ENCODE results near the gene PITPNM1.
"Not testable (repeated sequence)": the region's sequence is repeated elsewhere in the genome, so short reads cannot be mapped to it uniquely, and the experiment has no call there.

The PITPNM1 gene

DNA sequence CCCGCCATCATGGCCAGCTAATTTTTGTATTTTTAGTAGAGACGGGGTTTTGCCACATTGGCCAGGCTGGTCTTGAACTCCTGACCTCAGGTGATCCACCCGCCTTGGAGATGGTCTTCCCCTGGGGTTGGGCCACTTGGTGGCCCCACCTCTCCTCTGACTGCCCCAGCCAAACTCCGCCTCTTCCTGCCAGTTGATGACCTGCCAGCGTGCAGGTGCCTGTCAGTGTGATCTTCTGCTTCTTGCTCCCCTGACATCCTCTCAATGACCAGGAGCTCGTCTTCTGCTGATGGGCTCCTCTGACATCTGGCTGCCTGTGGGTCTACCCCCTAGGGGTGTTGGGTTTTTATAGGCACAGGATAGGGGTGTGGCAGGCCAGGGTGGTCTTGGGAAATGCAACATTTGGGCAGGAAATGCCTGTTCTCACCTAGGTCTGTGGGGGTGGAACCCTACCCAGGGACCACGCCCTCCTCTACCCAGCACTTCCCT lies 19.2 kb downstream of the PITPNM1 start:
- peaks cover 62 to 67% of the 10 kb centered on the region in 2 donors for H3K4me1 Mint-ChIP-seq (ENCODE audit: low read depth in 2 of 2)
- H3K27me3 Mint-ChIP-seq; ATAC-seq (replicated peaks); H3K9me3 Mint-ChIP-seq: not testable (repeated sequence)
- DNase-seq: peak; percentile 33 to 42 (median 38)
- peaks cover 69% of the 10 kb centered on the region for H3K36me3 Mint-ChIP-seq (ENCODE audit: insufficient read depth)
- H3K27ac Mint-ChIP-seq: peak overlapping the region; percentile 94 to 97
- peak overlapping the region; percentile 91 to 94 for H3K4me3 Mint-ChIP-seq

DNA sequence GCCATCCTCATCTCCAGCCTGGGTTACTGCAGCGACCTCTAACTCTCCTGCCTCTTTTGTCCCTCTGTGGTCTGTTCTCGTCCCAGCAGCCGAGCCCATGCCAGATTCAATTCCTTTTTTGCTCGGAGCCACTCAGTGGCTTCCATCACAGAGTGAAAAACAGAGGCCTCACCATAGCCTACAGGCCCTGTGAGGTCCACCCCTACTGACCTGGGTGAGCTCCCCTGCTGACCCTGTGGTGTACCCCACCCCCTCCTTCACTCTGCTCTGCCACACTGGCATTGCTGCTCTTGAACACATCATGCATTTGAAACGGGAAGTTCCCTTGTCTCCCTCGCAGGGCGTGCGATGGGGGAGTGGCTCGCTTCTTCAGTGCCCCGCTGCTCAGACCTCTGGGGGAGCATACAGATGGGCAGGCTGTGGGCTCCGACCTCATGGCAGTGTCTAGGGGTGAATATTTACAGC lies 20.3 kb downstream of the PITPNM1 start:
- DNase-seq (peak; percentile 37 to 50 (median 38)), ATAC-seq (replicated peaks) (peak; percentile 17)
- peak overlapping the region; percentile 91 to 94 for H3K4me3 Mint-ChIP-seq
- no peaks in the 10 kb centered on the region for H3K27me3 Mint-ChIP-seq
- H3K36me3 Mint-ChIP-seq (ENCODE audit: insufficient read depth): peaks cover 58% of the 10 kb centered on the region
- peak overlapping the region; percentile 96 to 97 for H3K27ac Mint-ChIP-seq
- H3K9me3 Mint-ChIP-seq: no peaks in the 10 kb centered on the region
- H3K4me1 Mint-ChIP-seq (ENCODE audit: low read depth in 2 of 2): peaks cover 61 to 65% of the 10 kb centered on the region in 2 donors

DNA sequence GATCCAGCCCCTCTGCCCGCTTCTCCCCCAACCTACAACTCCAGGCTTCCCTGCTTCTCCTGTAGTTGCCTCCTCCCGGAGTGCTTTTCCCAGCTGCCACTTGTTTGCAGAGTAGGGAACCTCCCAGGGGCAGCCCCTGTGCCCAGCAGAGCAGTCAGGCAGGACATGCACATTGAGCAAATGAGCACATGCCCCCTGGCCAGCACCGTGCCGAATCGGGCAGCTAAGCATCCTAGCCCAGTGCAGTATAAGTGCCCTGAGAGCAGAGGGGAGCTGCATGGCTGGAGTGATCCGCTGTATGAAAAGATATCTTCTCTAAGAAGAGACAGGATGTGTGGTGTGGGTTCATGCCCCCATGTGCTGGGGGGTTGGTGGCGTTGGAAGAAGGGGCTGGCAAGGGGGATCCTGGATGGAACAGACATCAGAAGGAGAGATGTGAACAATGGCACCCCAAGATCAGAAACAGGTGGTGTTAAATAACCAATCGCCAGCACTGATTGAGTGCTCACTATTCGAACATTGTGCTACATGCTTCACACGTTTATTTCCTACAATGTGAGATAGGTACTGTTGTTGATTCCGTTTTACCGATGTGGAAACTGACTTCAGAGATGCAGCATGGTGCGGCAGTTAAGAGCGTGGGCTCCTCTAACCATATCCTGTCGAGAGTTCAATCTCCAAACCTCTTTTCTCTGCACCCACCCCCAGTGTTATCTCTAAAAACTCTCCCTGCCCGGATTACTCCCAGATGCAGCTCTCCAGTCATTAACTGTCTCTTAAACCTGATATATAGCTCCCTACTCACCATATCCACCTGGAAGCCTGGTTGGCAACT lies 21.1 kb downstream of the PITPNM1 start:
- peaks cover 54% of the 10 kb centered on the region for H3K36me3 Mint-ChIP-seq (ENCODE audit: insufficient read depth)
- H3K27ac Mint-ChIP-seq: peak overlapping the region; percentile 96 to 97
- H3K4me1 Mint-ChIP-seq (ENCODE audit: low read depth in 2 of 2): peaks cover 57 to 60% of the 10 kb centered on the region in 2 donors
- ATAC-seq (replicated peaks) (peak; percentile 50), DNase-seq (peak in 1 of 3 experiments; percentile 53)
- H3K9me3 Mint-ChIP-seq: no peaks in the 10 kb centered on the region
- no peaks in the 10 kb centered on the region for H3K27me3 Mint-ChIP-seq
- peak overlapping the region; percentile 91 to 94 for H3K4me3 Mint-ChIP-seq

DNA sequence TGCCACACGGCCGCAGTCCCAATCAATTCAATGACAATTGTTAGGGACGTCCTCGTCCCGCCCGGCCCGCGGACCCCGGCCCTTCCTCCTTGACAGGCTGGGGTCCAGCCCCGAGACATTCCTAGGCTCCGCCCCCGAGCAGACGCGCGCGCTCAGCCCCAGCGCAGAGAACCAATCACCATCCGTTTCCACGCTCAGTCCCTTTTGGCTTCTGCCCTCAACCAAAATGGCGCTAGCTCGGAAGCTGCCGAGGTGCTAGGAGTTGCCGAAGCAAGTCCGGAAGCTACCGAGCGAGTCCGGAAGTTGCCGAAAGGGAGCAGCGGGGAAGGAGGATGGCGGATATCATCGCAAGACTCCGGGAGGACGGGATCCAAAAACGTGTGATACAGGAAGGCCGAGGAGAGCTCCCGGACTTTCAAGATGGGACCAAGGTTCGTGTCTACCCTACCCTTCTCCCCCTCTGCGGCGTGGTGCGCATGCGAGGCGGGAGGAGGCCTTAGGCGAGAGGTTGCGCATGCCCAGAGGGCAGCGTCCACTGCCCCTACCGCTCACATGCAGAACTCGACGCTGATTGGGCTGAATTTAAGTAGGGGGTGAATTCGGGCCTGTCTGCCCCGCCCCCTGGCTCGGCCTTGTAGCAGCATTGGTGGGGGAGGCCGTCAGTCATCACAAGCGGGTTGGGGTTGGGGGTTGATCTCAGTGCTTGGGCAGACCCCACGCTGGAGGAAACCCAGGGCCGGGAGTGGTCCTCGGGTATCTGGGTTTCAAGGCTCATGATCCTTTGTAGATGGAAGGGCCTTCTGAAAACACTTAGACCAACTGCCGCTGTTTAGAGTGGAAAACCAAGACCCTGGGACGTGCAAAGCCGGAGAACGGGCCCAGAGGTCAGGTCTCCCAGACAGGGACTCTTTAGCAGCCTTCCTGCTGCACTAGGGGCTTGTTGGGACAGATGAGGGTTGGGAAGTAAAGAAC lies 22.1 kb downstream of the PITPNM1 start, which contains the start of gene AIP:
AIP (plus strand) TSS at position 200 of the 972 bp plus-strand sequence; CDS start at position 333, 133 bp downstream.
- Mint-ChIP-seq H3K27ac (peak within 1 kb of the TSS; percentile 96 to 97), H3K36me3 (ENCODE audit: insufficient read depth) (peaks cover 45% of the 10 kb centered on the region), H3K4me1 (ENCODE audit: low read depth in 2 of 2) (peaks cover 51 to 53% of the 10 kb centered on the region in 2 donors), H3K9me3 (no peaks in the 10 kb centered on the region), H3K27me3 (no peaks in the 10 kb centered on the region), H3K4me3 (peak within 1 kb of the TSS; percentile 91 to 94)
- DNase-seq: peak; percentile 97 to 99 (median 97)
- peak; percentile 78 for ATAC-seq (replicated peaks)

DNA sequence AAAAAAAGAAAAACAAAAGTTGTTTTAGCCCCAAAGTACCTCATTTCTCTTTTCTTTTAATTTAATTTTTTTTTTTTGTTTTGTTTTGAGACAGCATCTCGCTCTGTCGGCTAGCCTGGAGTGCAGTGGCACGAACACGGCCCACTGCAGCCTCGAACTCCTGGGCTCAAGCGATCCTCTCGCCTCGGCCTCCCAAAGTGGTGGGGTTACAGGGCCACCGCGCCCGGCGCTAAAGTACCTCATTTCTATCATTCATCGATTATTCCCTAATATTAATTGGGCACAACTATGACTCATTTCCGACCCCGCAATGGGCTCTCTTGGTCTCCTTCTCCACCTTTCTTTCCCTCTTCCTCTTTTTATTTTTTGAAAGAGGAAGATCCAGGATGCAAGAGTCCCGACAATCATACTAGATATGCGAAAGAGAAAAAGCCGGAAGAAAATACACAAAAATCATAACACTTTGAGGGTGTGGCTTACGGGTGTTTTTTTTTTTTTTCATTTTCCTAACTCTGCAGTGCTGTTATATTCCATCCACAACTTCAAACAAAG lies 22.8 kb downstream of the PITPNM1 start:
- peak overlapping the region; percentile 96 to 97 for H3K27ac Mint-ChIP-seq
- ATAC-seq (replicated peaks) (peak; percentile 9), DNase-seq (no peak)
- peak overlapping the region; percentile 91 to 94 for H3K4me3 Mint-ChIP-seq
- H3K4me1 Mint-ChIP-seq (ENCODE audit: low read depth in 2 of 2): peaks cover 44 to 46% of the 10 kb centered on the region in 2 donors
- no peaks in the 10 kb centered on the region for H3K27me3 Mint-ChIP-seq
- H3K36me3 Mint-ChIP-seq (ENCODE audit: insufficient read depth): peaks cover 37% of the 10 kb centered on the region
- H3K9me3 Mint-ChIP-seq: no peaks in the 10 kb centered on the region

DNA sequence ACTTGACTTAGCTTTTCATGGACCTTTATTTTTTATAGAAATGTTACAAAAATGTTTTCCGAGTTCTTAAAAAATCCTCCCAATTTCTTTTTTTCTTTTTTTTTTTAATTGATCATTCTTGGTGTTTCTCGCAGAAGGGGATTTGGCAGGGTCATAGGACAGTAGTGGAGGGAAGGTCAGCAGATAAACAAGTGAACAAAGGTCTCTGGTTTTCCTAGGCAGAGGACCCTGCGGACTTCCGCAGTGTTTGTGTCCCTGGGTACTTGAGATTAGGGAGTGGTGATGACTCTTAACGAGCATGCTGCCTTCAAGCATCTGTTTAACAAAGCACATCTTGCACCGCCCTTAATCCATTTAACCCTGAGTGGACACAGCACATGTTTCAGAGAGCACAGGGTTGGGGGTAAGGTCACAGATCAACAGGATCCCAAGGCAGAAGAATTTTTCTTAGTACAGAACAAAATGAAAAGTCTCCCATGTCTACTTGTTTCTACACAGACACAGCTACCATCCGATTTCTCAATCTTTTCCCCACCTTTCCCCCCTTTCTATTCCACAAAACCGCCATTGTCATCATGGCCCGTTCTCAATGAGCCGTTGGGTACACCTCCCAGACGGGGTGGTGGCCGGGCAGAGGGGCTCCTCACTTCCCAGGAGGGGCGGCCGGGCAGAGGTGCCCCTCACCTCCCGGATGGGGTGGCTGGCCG lies 27.7 kb downstream of the PITPNM1 start:
- H3K27me3 Mint-ChIP-seq; H3K4me3 Mint-ChIP-seq; H3K36me3 Mint-ChIP-seq (ENCODE audit: insufficient read depth); ATAC-seq (replicated peaks); H3K4me1 Mint-ChIP-seq (ENCODE audit: low read depth in 2 of 2); DNase-seq; H3K27ac Mint-ChIP-seq; H3K9me3 Mint-ChIP-seq: not testable (repeated sequence)

DNA sequence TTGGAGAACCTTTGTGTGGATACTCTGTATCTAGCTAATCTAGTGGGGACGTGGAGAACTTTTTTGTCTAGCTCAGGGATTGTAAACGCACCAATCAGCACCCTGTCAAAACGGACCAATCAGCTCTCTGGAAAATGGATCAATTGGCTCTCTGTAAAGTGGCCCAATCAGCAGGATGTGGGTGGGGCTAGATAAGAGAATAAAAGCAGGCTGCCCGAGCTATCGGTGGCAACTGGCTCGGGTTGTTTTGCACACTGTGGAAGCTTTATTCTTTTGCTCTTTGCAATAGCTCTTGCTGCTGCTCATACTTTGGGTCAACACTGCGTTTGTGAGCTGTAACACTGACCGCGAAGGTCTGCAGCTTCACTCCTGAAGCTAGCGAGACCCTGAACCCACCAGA lies 28.5 kb downstream of the PITPNM1 start:
- not testable (repeated sequence) for H3K27ac Mint-ChIP-seq; H3K9me3 Mint-ChIP-seq; H3K4me3 Mint-ChIP-seq; H3K4me1 Mint-ChIP-seq (ENCODE audit: low read depth in 2 of 2); H3K27me3 Mint-ChIP-seq; ATAC-seq (replicated peaks); H3K36me3 Mint-ChIP-seq (ENCODE audit: insufficient read depth); DNase-seq

DNA sequence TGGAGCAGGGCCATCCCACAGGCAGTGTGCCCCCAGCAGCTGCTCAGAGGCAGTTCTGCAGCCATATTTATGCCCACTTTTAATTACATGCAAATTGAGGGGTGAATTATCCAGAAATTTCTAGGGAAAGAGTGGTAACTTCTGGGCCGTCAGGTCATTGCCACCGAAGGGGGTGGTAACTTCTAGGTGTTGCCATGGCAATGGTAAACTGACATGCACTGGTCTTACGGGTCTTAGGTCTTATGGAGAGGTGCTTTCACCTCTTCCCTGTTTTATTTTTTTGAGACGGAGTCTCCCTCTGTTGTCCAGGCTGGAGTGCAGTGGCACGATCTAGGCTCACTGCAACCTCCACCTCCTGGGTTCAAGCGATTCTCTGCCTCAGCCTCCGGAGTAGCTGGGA lies 32.3 kb downstream of the PITPNM1 start:
- ATAC-seq (replicated peaks) (no peak), DNase-seq (no peak)
- Mint-ChIP-seq H3K27me3 (no peaks in the 10 kb centered on the region), H3K27ac (no peak overlapping the region), H3K4me3 (no peak overlapping the region), H3K9me3 (no peaks in the 10 kb centered on the region), H3K4me1 (ENCODE audit: low read depth in 2 of 2) (peaks cover 5 to 10% of the 10 kb centered on the region in 2 donors), H3K36me3 (ENCODE audit: insufficient read depth) (peaks cover under 1% of the 10 kb centered on the region)

DNA sequence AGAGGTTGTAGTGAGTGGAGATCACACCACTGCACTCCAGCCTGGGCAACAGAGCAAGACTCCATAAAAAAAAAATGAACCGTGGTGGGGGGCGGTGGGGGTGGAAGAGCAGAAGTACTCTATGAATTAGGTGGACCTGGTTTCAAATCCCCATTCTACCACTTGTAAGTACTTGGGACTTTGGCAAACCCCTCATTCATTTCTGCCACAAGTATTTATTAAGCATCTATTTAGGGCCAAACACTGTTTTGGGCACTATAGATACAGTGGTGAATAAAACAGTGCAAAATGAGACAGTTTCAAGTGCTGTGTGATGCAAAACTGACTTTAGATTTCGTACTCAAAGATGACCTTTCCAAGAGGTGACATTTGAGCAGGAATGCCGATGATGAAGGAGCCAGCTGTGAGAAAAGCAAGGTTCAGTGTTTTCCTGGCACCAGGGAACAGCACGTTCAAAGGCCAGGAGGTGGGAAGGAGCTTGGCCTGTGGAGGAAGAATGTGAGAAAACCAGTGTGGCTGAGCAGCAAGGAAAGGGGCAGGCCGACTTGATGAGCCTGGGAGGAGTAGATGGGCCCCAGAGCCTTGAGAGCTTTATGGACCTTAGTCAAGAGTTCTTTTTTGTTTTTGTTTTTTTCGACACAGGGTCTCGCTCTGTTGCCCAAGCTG lies 34.7 kb downstream of the PITPNM1 start:
- H3K27ac Mint-ChIP-seq: peak overlapping the region in 1 of 2 donors; percentile 82
- ATAC-seq (replicated peaks) (no peak), DNase-seq (no peak)
- peak overlapping the region; percentile 89 to 90 for H3K4me3 Mint-ChIP-seq
- H3K27me3 Mint-ChIP-seq: no peaks in the 10 kb centered on the region
- H3K4me1 Mint-ChIP-seq (ENCODE audit: low read depth in 2 of 2): peaks cover 19 to 26% of the 10 kb centered on the region in 2 donors
- H3K9me3 Mint-ChIP-seq: no peaks in the 10 kb centered on the region
- peaks cover 6% of the 10 kb centered on the region for H3K36me3 Mint-ChIP-seq (ENCODE audit: insufficient read depth)

DNA sequence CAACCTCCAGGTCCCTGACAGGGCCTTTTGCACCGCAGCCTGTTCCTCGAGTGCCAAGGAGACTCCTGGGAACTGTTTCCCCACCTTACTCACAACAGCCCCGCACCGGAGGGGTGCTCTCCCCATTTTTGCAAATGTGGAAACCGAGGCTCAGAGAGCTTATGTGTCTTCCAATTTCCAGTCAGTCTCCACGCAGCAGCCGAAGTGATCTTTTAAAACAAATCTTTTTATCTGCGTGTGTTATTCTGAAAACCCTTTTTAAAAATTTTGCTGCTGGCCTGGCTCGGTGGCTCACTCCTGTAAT lies 35.7 kb downstream of the PITPNM1 start:
- ATAC-seq (replicated peaks): no peak
- no peak for DNase-seq
- Mint-ChIP-seq H3K27ac (peak overlapping the region; percentile 44 to 82), H3K27me3 (no peaks in the 10 kb centered on the region), H3K4me3 (peak overlapping the region; percentile 89 to 90), H3K36me3 (ENCODE audit: insufficient read depth) (peaks cover 12% of the 10 kb centered on the region), H3K9me3 (no peaks in the 10 kb centered on the region), H3K4me1 (ENCODE audit: low read depth in 2 of 2) (peaks cover 27 to 33% of the 10 kb centered on the region in 2 donors)

DNA sequence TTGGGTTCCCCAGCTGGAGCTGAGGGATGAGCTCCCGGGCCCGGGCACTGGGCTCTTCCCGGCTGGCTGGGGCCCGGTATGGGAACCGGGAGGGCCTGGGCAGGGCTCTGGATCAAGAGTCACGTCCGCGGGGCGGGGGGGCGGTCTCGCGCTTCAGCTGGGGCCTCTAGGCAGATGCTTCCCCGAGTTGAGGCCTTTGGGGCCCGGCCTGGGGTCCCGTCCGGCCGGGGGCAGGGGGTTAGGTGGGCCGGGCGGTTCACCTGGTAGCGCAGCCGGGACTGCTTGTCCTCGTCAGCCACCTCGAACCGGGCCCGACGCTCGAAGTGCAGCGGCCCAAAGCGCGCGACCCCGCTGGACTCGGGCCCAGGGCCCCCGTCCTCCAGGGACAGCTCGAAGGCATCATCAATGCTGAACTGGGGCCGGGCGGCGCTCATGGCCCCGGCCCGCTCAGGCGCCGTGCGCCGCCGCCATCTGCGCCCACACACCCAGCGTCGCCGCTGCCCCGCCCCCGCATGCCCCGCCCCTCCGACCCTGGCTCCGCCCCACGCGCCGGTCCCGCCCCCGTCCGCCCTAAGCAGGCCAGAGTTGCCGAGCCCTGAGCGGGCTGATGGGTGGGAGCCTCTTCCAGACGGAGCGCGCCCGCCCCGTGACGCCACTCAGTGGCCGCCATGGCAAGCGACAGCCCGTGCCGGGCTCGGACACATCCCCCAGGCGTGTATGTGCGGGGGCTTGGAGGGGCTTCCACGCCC lies 36.2 kb downstream of the PITPNM1 start, which contains the start of gene TMEM134:
TMEM134 (minus strand) TSS at position 493 of the 749 bp plus-strand sequence; CDS start at position 434, 59 bp downstream.
- peaks cover 31 to 37% of the 10 kb centered on the region in 2 donors for H3K4me1 Mint-ChIP-seq (ENCODE audit: low read depth in 2 of 2)
- no peaks in the 10 kb centered on the region for H3K9me3 Mint-ChIP-seq
- no peaks in the 10 kb centered on the region for H3K27me3 Mint-ChIP-seq
- H3K27ac Mint-ChIP-seq: peak within 1 kb of the TSS; percentile 87 to 88
- ATAC-seq (replicated peaks) (peak; percentile 76), DNase-seq (peak; percentile 83 to 86 (median 86))
- peaks cover 17% of the 10 kb centered on the region for H3K36me3 Mint-ChIP-seq (ENCODE audit: insufficient read depth)
- peak within 1 kb of the TSS; percentile 89 to 90 for H3K4me3 Mint-ChIP-seq
